Gastroesophageal sphincter (tissue), 4 donors: ENCODE data around the gene THAP11. TPM values are rescaled to one million over a fixed set of nuclear protein-coding genes. Genes with fewer than 3 reads are reported as not detected.

ENCODE experiments used
- ATAC-seq: fragments of 150-250 bp; one replicate; pipeline ENCODE4 v1.9.1; 2016; ENCODE audit warnings: mild to moderate bottlenecking, moderate library complexity
- H3K27ac ChIP-seq, 4 donors: fragments of 200-600 bp; sonication (generic) in 3 of 4; 1 replicate in 3 of 4; 2 replicates in 1 of 4; pipeline ENCODE4 v1.5.1; 2016 to 2019
- H3K27me3 ChIP-seq: fragments of 200-600 bp; sonication (generic); one replicate; pipeline ENCODE4 v1.5.1; 2019
- H3K36me3 ChIP-seq, 2 donors: fragments of 200-600 bp; sonication (generic); one replicate each; pipeline ENCODE4 v1.5.1; 2019; ENCODE audit warnings: control low read depth in 1 of 2
- H3K4me1 ChIP-seq, 3 donors: fragments of 200-600 bp; sonication (generic); 1 replicate in 2 of 3; 2 replicates in 1 of 3; pipeline ENCODE4 v1.5.1; 2016 to 2019; ENCODE audit warnings: control low read depth in 2 of 3
- H3K4me3 ChIP-seq, 2 donors: fragments of 200-600 bp; sonication (generic); one replicate each; pipeline ENCODE4 v1.5.1; 2019; ENCODE audit warnings: mild to moderate bottlenecking in 1 of 2, moderate library complexity in 1 of 2
- H3K9me3 ChIP-seq, 3 donors: fragments of 200-600 bp; sonication (generic); one replicate each; pipeline ENCODE4 v1.5.1; 2017 to 2019; ENCODE audit warnings: control low read depth in 2 of 3
- EP300 ChIP-seq: sonication (generic); formaldehyde crosslinking; IDR thresholded peaks from one replicate; pipeline ENCODE4 v1.6.1; 2017; ENCODE audit warnings: antibody characterized with exemption, mild to moderate bottlenecking
- POLR2A ChIP-seq, 2 donors: fragments of 450-650 bp; IDR thresholded peaks; one replicate each; pipeline ENCODE4 v1.6.1; 2017; ENCODE audit warnings: antibody characterized with exemption in 2 of 2, mild to moderate bottlenecking in 2 of 2, moderate library complexity in 1 of 2
- POLR2AphosphoS5 ChIP-seq: sonication (generic); formaldehyde crosslinking; IDR thresholded peaks from one replicate; pipeline ENCODE4 v1.6.1; 2017; ENCODE audit warnings: antibody characterized with exemption
- WGBS, 2 donors: methylation state at CpG; one replicate each; pipeline ENCODE4 v1.1.5; 2018; ENCODE audit warnings: low coverage in 1 of 2; 5-methylcytosine and 5-hydroxymethylcytosine counted together
- total RNA-seq, 4 donors: library from RNA; depleted of rRNA; stranded (reverse); fragments of >200 nt; gene quantifications; one replicate each; pipeline ENCODE4 v1.1.0, GENCODE V29; 2016
- TF ChIP-seq, protein P1 (sequence below), 4 experiments: fragments of 200-600 bp in 2 of 4; fragments of 450-650 bp in 2 of 4; sonication (generic) in 1 of 4; IDR thresholded peaks; one replicate each; pipeline ENCODE4 v1.5.1; 2017 to 2019; ENCODE audit warnings: antibody characterized with exemption in 4 of 4, mild to moderate bottlenecking in 2 of 4, moderate library complexity in 2 of 4

The THAP11 gene
- total RNA-seq, 4 donors from 2014 or later = 52.6 to 78.0 (median 76.0) TPM

DNA sequence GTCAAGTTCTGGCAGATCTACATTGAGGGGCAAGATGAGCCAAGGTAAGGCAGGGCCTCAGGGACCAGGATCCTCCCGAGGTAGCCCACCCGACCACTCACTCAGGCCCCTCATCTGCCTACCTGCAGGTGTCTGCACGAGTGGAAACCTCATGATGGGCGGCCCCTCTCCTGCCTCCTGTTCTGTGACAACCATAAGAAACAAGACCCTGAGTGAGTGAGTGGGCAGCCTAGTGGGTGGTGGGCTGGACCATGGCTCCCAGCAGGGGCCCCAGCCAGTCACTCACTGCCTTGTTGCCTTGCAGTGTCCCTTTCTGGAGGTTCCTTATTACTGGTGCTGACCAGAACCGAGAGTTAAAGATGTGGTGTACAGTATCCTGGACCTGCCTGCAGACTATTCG is 36.1 kb downstream of the THAP11 start:
- Histone ChIP-seq H3K27me3 (no peaks in the 10 kb centered on the region), H3K27ac (no peak overlapping the region), H3K9me3 (no peaks in the 10 kb centered on the region), H3K4me1 (peaks cover 3 to 40% (median 18%) of the 10 kb centered on the region in 3 donors), H3K4me3 (no peak overlapping the region), H3K36me3 (peaks cover 0 to 81% of the 10 kb centered on the region in 2 donors)
- TF ChIP-seq POLR2A (IDR thresholded peaks at IDR 0.05) (no peak), EP300 (no peak), POLR2AphosphoS5 (no peak)
- TF ChIP-seq, protein P1, sequence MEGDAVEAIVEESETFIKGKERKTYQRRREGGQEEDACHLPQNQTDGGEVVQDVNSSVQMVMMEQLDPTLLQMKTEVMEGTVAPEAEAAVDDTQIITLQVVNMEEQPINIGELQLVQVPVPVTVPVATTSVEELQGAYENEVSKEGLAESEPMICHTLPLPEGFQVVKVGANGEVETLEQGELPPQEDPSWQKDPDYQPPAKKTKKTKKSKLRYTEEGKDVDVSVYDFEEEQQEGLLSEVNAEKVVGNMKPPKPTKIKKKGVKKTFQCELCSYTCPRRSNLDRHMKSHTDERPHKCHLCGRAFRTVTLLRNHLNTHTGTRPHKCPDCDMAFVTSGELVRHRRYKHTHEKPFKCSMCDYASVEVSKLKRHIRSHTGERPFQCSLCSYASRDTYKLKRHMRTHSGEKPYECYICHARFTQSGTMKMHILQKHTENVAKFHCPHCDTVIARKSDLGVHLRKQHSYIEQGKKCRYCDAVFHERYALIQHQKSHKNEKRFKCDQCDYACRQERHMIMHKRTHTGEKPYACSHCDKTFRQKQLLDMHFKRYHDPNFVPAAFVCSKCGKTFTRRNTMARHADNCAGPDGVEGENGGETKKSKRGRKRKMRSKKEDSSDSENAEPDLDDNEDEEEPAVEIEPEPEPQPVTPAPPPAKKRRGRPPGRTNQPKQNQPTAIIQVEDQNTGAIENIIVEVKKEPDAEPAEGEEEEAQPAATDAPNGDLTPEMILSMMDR (IDR thresholded peaks at IDR 0.05) = no peak
- no peak for ATAC-seq
- 82% methylated on average over 2 of the region's 6 CpGs; no CpG with 5 or more reads in 1 of the 2 donors for WGBS, 2 donors

DNA sequence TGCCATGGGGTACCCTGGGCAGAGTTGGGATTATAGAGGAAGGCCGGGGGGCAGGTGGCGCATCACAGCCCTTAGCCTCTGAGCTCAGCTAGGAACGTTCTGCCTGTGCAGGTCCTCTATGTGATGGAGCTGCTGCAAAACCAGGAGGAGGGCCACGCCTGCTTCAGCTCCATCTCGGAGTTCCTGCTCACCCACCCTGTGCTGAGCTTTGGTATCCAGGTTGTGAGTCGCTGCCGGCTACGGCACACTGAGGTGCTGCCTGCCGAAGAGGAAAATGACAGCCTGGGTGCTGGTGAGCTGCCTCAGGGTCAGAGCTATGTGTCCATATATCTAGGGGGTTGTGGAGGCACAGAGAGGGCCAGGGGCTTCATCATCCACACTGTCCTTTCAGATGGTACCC is 36.7 kb downstream of the THAP11 start:
- WGBS, 2 donors = 84% methylated on average over 3 of the region's 9 CpGs; no CpG with 5 or more reads in 1 of the 2 donors
- Histone ChIP-seq H3K27me3 (no peaks in the 10 kb centered on the region), H3K9me3 (no peaks in the 10 kb centered on the region), H3K27ac (no peak overlapping the region), H3K4me3 (no peak overlapping the region), H3K36me3 (peaks cover 0 to 87% of the 10 kb centered on the region in 2 donors), H3K4me1 (peaks cover 3 to 41% (median 18%) of the 10 kb centered on the region in 3 donors)
- TF ChIP-seq, protein P1 (IDR thresholded peaks at IDR 0.05) = no peak
- TF ChIP-seq EP300 = no peak
- no peak for TF ChIP-seq POLR2AphosphoS5
- no peak for TF ChIP-seq POLR2A (IDR thresholded peaks at IDR 0.05)
- no peak for ATAC-seq

DNA sequence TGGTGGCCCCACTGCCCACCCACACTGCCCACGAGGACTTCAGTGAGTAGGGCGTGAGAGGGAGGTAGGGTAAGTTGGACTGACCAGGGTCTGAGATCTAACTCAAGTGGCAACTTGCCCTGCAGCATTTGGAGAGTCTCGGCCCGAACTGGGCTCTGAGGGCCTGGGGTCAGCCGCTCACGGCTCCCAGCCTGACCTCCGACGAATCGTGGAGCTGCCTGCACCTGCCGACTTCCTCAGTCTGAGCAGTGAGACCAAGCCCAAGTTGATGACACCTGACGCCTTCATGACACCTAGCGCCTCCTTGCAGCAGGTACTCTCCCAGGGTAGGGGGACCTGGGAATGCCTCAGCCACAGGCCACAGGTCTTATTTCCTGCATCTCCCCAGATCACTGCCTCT is 37.3 kb downstream of the THAP11 start:
- no peak for TF ChIP-seq POLR2AphosphoS5
- no peak for TF ChIP-seq POLR2A (IDR thresholded peaks at IDR 0.05)
- TF ChIP-seq, protein P1 (IDR thresholded peaks at IDR 0.05) = no peak
- TF ChIP-seq EP300 = no peak
- no peaks in the 10 kb centered on the region for H3K9me3 ChIP-seq
- WGBS, 2 donors = no CpG with 5 or more reads among the region's 12 CpGs
- H3K27me3 ChIP-seq = no peaks in the 10 kb centered on the region
- ATAC-seq = no peak
- H3K36me3 ChIP-seq = peaks cover 0 to 93% of the 10 kb centered on the region in 2 donors
- no peak overlapping the region for H3K27ac ChIP-seq
- H3K4me1 ChIP-seq = peaks cover 0 to 41% (median 15%) of the 10 kb centered on the region in 3 donors
- no peak overlapping the region for H3K4me3 ChIP-seq

DNA sequence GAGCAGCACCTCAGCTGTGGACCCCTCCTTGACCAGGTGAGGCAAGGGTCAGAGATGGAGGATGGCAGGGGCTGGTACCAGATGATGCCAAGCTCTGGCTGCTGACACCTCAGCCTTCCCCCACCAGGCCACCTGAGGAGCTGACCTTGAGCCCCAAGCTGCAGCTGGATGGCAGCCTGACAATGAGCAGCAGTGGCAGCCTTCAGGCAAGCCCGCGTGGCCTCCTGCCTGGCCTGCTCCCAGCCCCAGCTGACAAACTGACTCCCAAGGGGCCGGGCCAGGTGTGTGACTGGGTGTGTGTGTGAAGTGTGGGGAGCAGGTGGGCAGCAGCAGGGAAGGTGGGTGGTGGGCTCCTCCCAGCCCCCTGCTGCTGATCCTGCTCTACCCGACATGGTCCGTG is 37.8 kb downstream of the THAP11 start:
- H3K27me3 ChIP-seq = no peaks in the 10 kb centered on the region
- no peak for TF ChIP-seq POLR2A (IDR thresholded peaks at IDR 0.05)
- TF ChIP-seq POLR2AphosphoS5 = no peak
- TF ChIP-seq, protein P1 (IDR thresholded peaks at IDR 0.05) = no peak
- no peak for TF ChIP-seq EP300
- no peaks in the 10 kb centered on the region for H3K9me3 ChIP-seq
- WGBS, 2 donors = 81 to 88% methylated on average over 1 to 2 of the region's 5 CpGs
- H3K36me3 ChIP-seq = peaks cover 0 to 93% of the 10 kb centered on the region in 2 donors
- peaks cover 0 to 41% (median 14%) of the 10 kb centered on the region in 3 donors for H3K4me1 ChIP-seq
- H3K27ac ChIP-seq = no peak overlapping the region
- no peak overlapping the region for H3K4me3 ChIP-seq
- ATAC-seq = no peak

DNA sequence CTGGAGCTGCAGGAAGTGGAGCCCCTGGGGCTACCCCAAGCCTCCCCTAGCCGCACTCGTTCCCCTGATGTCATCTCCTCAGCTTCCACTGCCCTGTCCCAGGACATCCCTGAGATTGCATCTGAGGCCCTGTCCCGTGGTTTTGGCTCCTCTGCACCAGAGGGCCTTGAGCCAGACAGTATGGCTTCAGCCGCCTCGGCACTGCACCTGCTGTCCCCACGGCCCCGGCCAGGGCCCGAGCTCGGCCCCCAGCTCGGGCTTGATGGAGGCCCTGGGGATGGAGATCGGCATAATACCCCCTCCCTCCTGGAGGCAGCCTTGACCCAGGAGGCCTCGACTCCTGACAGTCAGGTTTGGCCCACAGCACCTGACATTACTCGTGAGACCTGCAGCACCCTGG is 38.5 kb downstream of the THAP11 start:
- Histone ChIP-seq H3K4me3 (no peak overlapping the region), H3K9me3 (no peaks in the 10 kb centered on the region), H3K27me3 (no peaks in the 10 kb centered on the region), H3K4me1 (peaks cover 0 to 40% (median 14%) of the 10 kb centered on the region in 3 donors), H3K27ac (no peak overlapping the region), H3K36me3 (peaks cover 0 to 92% of the 10 kb centered on the region in 2 donors)
- WGBS, 2 donors = 92% methylated on average over 2 of the region's 13 CpGs; no CpG with 5 or more reads in 1 of the 2 donors
- TF ChIP-seq EP300 (no peak), POLR2A (IDR thresholded peaks at IDR 0.05) (no peak), POLR2AphosphoS5 (no peak)
- TF ChIP-seq, protein P1 (IDR thresholded peaks at IDR 0.05) = no peak
- no peak for ATAC-seq
